ENCODE results near the gene PRKRIP1. TPM values are rescaled to one million over a fixed set of nuclear protein-coding genes. Genes with fewer than 3 reads are reported as not detected.
"Not testable (repeated sequence)": the region's sequence is repeated elsewhere in the genome, so short reads cannot be mapped to it uniquely, and the experiment has no call there.

PRKRIP1 gene
- total RNA-seq, 1 experiment from 2014 or later: 36.8 TPM

DNA sequence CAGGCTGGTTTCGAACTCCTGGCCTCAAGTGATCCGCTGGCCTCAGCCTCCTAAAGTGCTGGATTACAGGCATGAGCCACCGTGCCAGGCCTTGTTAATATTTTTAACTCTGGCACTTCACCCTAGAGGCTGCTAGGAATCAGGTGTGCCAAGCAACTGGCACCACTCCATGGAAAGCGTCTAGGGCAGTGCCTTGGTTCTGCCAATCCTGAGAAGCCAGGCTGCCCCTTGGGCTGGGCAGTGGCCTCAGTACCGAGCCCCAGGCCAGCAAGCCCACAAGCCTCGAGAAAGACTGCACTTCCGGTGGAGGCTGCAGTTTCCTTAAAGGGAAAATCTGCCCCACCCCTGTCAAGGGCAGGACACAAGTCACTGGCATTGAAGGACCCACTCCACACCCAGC lies 57.2 kb downstream of the PRKRIP1 start:
- DNase-seq (ENCODE audit: unreplicated experiment): no peak
- TF ChIP-seq, protein P1, sequence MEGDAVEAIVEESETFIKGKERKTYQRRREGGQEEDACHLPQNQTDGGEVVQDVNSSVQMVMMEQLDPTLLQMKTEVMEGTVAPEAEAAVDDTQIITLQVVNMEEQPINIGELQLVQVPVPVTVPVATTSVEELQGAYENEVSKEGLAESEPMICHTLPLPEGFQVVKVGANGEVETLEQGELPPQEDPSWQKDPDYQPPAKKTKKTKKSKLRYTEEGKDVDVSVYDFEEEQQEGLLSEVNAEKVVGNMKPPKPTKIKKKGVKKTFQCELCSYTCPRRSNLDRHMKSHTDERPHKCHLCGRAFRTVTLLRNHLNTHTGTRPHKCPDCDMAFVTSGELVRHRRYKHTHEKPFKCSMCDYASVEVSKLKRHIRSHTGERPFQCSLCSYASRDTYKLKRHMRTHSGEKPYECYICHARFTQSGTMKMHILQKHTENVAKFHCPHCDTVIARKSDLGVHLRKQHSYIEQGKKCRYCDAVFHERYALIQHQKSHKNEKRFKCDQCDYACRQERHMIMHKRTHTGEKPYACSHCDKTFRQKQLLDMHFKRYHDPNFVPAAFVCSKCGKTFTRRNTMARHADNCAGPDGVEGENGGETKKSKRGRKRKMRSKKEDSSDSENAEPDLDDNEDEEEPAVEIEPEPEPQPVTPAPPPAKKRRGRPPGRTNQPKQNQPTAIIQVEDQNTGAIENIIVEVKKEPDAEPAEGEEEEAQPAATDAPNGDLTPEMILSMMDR (IDR thresholded peaks at IDR 0.05; ENCODE audit: unreplicated experiment): no peak
- Mint-ChIP-seq H3K27me3 (ENCODE audit: insufficient read depth, unreplicated experiment) (no peaks in the 10 kb centered on the region), H3K9me3 (ENCODE audit: unreplicated experiment) (no peaks in the 10 kb centered on the region), H3K4me3 (ENCODE audit: unreplicated experiment) (no peak overlapping the region), H3K4me1 (ENCODE audit: insufficient read depth, unreplicated experiment) (no peaks in the 10 kb centered on the region), H3K36me3 (ENCODE audit: insufficient read depth, unreplicated experiment) (peaks cover 26% of the 10 kb centered on the region), H3K27ac (ENCODE audit: low read depth, unreplicated experiment) (no peak overlapping the region)
- intact Hi-C loops (cut with micrococcal nuclease): no loop called here
- ChIA-PET POLR2A (no interaction called here), CTCF (no interaction called here)
- no TSS peak for BruUV-seq (replicated peaks)

DNA sequence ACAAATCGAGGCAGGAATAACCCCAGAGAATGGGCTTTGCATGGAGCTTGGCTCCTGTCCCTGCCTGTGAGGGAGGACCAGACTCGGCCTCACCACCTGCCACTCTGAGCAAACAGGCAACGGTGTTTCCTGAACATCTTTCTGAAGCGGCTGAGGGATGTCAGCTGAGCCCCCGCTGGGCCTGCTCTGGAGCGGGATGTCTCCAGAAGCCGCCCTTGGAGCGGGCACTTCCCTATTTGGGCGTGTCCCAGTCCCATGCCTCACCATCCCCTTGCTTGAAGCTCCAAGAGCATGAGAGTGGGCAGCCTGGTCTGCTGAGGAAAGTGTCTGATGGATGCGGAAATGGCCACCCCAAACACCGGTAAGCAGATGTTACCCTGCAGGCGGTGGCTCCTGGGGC lies 58.3 kb downstream of the PRKRIP1 start:
- Mint-ChIP-seq H3K36me3 (ENCODE audit: insufficient read depth, unreplicated experiment) (peaks cover 30% of the 10 kb centered on the region), H3K4me3 (ENCODE audit: unreplicated experiment) (no peak overlapping the region), H3K27me3 (ENCODE audit: insufficient read depth, unreplicated experiment) (no peaks in the 10 kb centered on the region), H3K9me3 (ENCODE audit: unreplicated experiment) (no peaks in the 10 kb centered on the region), H3K27ac (ENCODE audit: low read depth, unreplicated experiment) (no peak overlapping the region), H3K4me1 (ENCODE audit: insufficient read depth, unreplicated experiment) (no peaks in the 10 kb centered on the region)
- POLR2A ChIA-PET: interaction anchor here (0.6 to 2.2 kb wide), 2 partner anchors 10 to 148 kb away, joined by 3 to 10 read pairs; partner anchors contain the start of genes ALKBH4 and LRWD1
- intact Hi-C loops (cut with micrococcal nuclease): no loop called here
- CTCF ChIA-PET: no interaction called here
- DNase-seq (ENCODE audit: unreplicated experiment): no peak
- no TSS peak for BruUV-seq (replicated peaks)
- TF ChIP-seq, protein P1 (IDR thresholded peaks at IDR 0.05; ENCODE audit: unreplicated experiment): no peak

DNA sequence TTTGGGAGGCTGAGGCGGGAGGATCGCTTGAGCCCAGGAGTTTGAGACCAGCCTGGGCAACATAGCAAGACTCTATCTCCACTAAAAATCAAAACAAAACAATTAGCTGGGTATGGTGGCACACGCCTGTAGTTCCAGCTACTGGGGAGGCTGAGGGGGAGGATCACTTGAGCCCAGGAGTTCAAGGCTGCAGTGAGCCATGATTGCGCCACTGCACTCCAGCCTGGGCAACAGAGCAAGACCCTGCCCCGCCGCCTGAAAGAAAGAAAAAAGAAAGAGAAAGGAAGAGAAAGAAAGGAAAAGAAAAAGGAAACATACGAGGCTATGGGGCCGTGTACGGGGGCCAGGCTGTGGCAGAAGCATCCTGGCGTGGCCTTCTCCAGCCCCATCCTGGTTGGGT lies 58.8 kb downstream of the PRKRIP1 start:
- H3K27me3 Mint-ChIP-seq (ENCODE audit: insufficient read depth, unreplicated experiment); CTCF ChIA-PET; H3K27ac Mint-ChIP-seq (ENCODE audit: low read depth, unreplicated experiment); H3K4me3 Mint-ChIP-seq (ENCODE audit: unreplicated experiment); intact Hi-C loops (cut with micrococcal nuclease); H3K4me1 Mint-ChIP-seq (ENCODE audit: insufficient read depth, unreplicated experiment); H3K9me3 Mint-ChIP-seq (ENCODE audit: unreplicated experiment); BruUV-seq (replicated peaks); DNase-seq (ENCODE audit: unreplicated experiment): not testable (repeated sequence)
- POLR2A ChIA-PET: interaction anchor here (0.6 to 2.2 kb wide), 3 partner anchors 9 to 148 kb away, joined by 3 to 10 read pairs (median 3); partner anchors contain the start of genes ALKBH4 and LRWD1
- peaks cover 34% of the 10 kb centered on the region for H3K36me3 Mint-ChIP-seq (ENCODE audit: insufficient read depth, unreplicated experiment)

DNA sequence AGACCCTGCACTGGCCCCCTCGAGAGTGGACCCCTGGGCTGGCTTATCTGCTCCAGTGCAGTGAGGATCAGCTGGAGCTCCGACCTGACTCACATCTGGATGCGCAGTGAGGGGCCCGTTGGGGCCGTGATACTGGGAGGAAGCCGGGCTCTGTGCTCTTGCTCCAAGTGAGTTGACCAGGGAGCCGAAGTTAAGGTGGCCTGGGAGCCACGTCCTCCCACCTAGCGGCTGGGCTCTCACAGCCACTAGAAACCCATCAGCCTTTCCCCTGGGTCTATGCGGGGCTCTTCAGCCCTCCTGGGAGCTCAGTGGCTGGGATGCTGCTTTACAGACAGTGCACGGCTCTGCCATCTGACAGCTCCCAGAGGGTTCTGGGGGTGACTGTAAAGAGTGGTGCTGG lies 59.4 kb downstream of the PRKRIP1 start:
- POLR2A ChIA-PET: interaction anchor here (0.6 to 2.2 kb wide), 2 partner anchors 9 to 33 kb away, joined by 3 to 10 read pairs; partner anchors contain the start of genes ALKBH4 and LRWD1
- no TSS peak for BruUV-seq (replicated peaks)

More for the DNA sequence above, 59.4 kb downstream of the PRKRIP1 start:
- TF ChIP-seq, protein P1 (IDR thresholded peaks at IDR 0.05; ENCODE audit: unreplicated experiment): no peak
- CTCF ChIA-PET: no interaction called here
- peaks cover 39% of the 10 kb centered on the region for H3K36me3 Mint-ChIP-seq (ENCODE audit: insufficient read depth, unreplicated experiment)
- H3K27me3 Mint-ChIP-seq (ENCODE audit: insufficient read depth, unreplicated experiment): no peaks in the 10 kb centered on the region
- intact Hi-C loops (cut with micrococcal nuclease): no loop called here
- H3K27ac Mint-ChIP-seq (ENCODE audit: low read depth, unreplicated experiment): no peak overlapping the region
- no peak for DNase-seq (ENCODE audit: unreplicated experiment)
- no peaks in the 10 kb centered on the region for H3K4me1 Mint-ChIP-seq (ENCODE audit: insufficient read depth, unreplicated experiment)
- no peaks in the 10 kb centered on the region for H3K9me3 Mint-ChIP-seq (ENCODE audit: unreplicated experiment)
- H3K4me3 Mint-ChIP-seq (ENCODE audit: unreplicated experiment): no peak overlapping the region
